GM23338 (cell line): ENCODE measurements around the gene PLBD1. TPM values are rescaled to one million over a fixed set of nuclear protein-coding genes. Genes with fewer than 3 reads are reported as not detected.

ENCODE experiments used
- ATAC-seq: fragments of 200-7000 bp; cut with Tn5 transposase; 3 replicates; pipeline ENCODE4 v1.9.1; 2020
- DNase-seq: peaks from one replicate; pipeline ENCODE4 v3.0.0-alpha.2; 2015; ENCODE audit warnings: low spot score
- H2AFZ ChIP-seq: fragments of 200-600 bp; sonication (generic); 2 replicates; pipeline ENCODE4 v1.8.0; 2016; ENCODE audit warnings: antibody characterized with exemption, mild to moderate bottlenecking, moderate library complexity
- H3F3A ChIP-seq: fragments of 200-600 bp; sonication (generic); replicated peaks from 2 replicates; pipeline ENCODE4 v1.8.0; 2017; ENCODE audit warnings: antibody characterized with exemption, mixed run types, low read depth
- H3K27ac ChIP-seq: fragments of 200-600 bp; sonication (generic); 2 replicates; pipeline ENCODE4 v1.6.1; 2016; ENCODE audit warnings: low read depth
- H3K27me3 ChIP-seq: fragments of 200-600 bp; sonication (generic); 2 replicates; pipeline ENCODE4 v1.8.0; 2016; ENCODE audit warnings: mild to moderate bottlenecking, mixed run types, moderate library complexity; ENCODE audit not compliant: insufficient read depth
- H3K36me3 ChIP-seq: fragments of 200-600 bp; sonication (generic); 2 replicates; pipeline ENCODE4 v1.8.0; 2016; ENCODE audit warnings: mild to moderate bottlenecking; ENCODE audit not compliant: insufficient read depth
- H3K4me1 ChIP-seq: fragments of 200-600 bp; sonication (generic); 2 replicates; pipeline ENCODE4 v1.8.0; 2016; ENCODE audit warnings: mild to moderate bottlenecking, moderate library complexity; ENCODE audit not compliant: insufficient read depth
- H3K4me2 ChIP-seq: fragments of 200-600 bp; sonication (generic); 2 replicates; pipeline ENCODE4 v1.7.1; 2017; ENCODE audit warnings: mixed run types
- H3K4me3 ChIP-seq: fragments of 200-600 bp; sonication (generic); 2 replicates; pipeline ENCODE4 v1.6.1; 2016; ENCODE audit warnings: mixed run types
- H3K79me2 ChIP-seq: fragments of 200-600 bp; sonication (generic); replicated peaks from 2 replicates; pipeline ENCODE4 v1.8.0; 2017; ENCODE audit warnings: mild to moderate bottlenecking; ENCODE audit not compliant: insufficient read depth
- H3K9me2 ChIP-seq: fragments of 200-600 bp; sonication (generic); 2 replicates; pipeline ENCODE4 v1.8.0; 2017; ENCODE audit not compliant: insufficient read depth
- H4K20me1 ChIP-seq: fragments of 200-600 bp; sonication (generic); replicated peaks from 2 replicates; pipeline ENCODE4 v1.8.0; 2017; ENCODE audit warnings: mild to moderate bottlenecking; ENCODE audit not compliant: insufficient read depth
- H3K27ac Mint-ChIP-seq: 2 replicates; pipeline ENCODE4 v1.8.0; 2020; ENCODE audit warnings: inconsistent platforms, mild to moderate bottlenecking, moderate library complexity, mixed read lengths
- H3K27me3 Mint-ChIP-seq: 3 replicates; pipeline ENCODE4 v1.8.0; 2022; ENCODE audit warnings: low read depth, mild to moderate bottlenecking, moderate library complexity, mixed read lengths, inconsistent platforms; ENCODE audit not compliant: insufficient read depth, poor library complexity
- H3K36me3 Mint-ChIP-seq: 3 replicates; pipeline ENCODE4 v1.8.0; 2021; ENCODE audit warnings: low read depth, mild to moderate bottlenecking, inconsistent platforms, moderate library complexity, mixed read lengths
- H3K4me1 Mint-ChIP-seq: 3 replicates; pipeline ENCODE4 v1.8.0; 2020; ENCODE audit warnings: mild to moderate bottlenecking, inconsistent platforms, mixed read lengths
- H3K4me3 Mint-ChIP-seq: 3 replicates; pipeline ENCODE4 v1.8.0; 2021; ENCODE audit warnings: moderate library complexity, mild to moderate bottlenecking, inconsistent platforms, mixed read lengths
- H3K9me3 Mint-ChIP-seq: 3 replicates; pipeline ENCODE4 v1.8.0; 2020; ENCODE audit warnings: moderate library complexity, mild to moderate bottlenecking, inconsistent platforms, mixed read lengths
- CREB1 ChIP-seq: fragments of 250-450 bp; sonication (Bioruptor Pico); IDR thresholded peaks from 2 replicates; pipeline ENCODE4 v1.5.0; 2020; ENCODE audit warnings: low read depth, mild to moderate bottlenecking, moderate library complexity
- JUNB ChIP-seq: IDR thresholded peaks from one replicate; pipeline ENCODE4 v1.6.1; 2016; ENCODE audit warnings: antibody characterized with exemption; ENCODE audit not compliant: unreplicated experiment
- NANOG ChIP-seq: IDR thresholded peaks from 2 replicates; pipeline ENCODE4 v1.6.1; 2016; ENCODE audit warnings: antibody characterized with exemption, borderline replicate concordance
- POLR2AphosphoS5 ChIP-seq: IDR thresholded peaks from 2 replicates; pipeline ENCODE4 v1.6.1; 2016; ENCODE audit warnings: antibody characterized with exemption, low read depth
- ZNF114 ChIP-seq: fragments of 250-450 bp; sonication (Bioruptor Pico); IDR thresholded peaks from 2 replicates; pipeline ENCODE4 v1.5.0; 2020; ENCODE audit warnings: mild to moderate bottlenecking, moderate library complexity
- ZNF331 ChIP-seq: fragments of 250-450 bp; sonication (Bioruptor Pico); IDR thresholded peaks from 2 replicates; pipeline ENCODE4 v1.5.0; 2020; ENCODE audit warnings: low read depth, mild to moderate bottlenecking, moderate library complexity
- polyA plus RNA-seq: library from polyadenylated mRNA; unstranded; fragments of >200 nt; fragmentation: Nextera tagmentation; extraction: Ambion mirVana; gene quantifications from 2 replicates; pipeline ENCODE4 v1.2.1, GENCODE V29; 2016
- total RNA-seq: library from RNA; depleted of rRNA; stranded (reverse); fragments of >200 nt; shearing (Covaris generic); gene quantifications from 2 replicates; pipeline ENCODE4 v1.2.3, GENCODE V29; 2014
- TF ChIP-seq, protein P1 (sequence below), 2 experiments: fragments of 200-600 bp in 1 of 2; sonication (generic) in 1 of 2; conservative IDR thresholded peaks; 2 replicates each; pipeline versions ENCODE4 v1.5.1 to v1.6.1; 2016 to 2017; ENCODE audit warnings: antibody characterized with exemption in 2 of 2, low read depth in 2 of 2, mild to moderate bottlenecking in 2 of 2, moderate library complexity in 1 of 2
- TF ChIP-seq, protein P2 (sequence below): IDR thresholded peaks from one replicate; pipeline ENCODE4 v1.6.1; 2018; ENCODE audit warnings: antibody characterized with exemption; ENCODE audit not compliant: unreplicated experiment
- TF ChIP-seq, protein P3 (sequence below): IDR thresholded peaks from 2 replicates; pipeline ENCODE4 v1.6.1; 2016; ENCODE audit warnings: antibody characterized with exemption
- TF ChIP-seq, protein P4 (sequence below): fragments of 250-450 bp; sonication (Bioruptor Pico); IDR thresholded peaks from 2 replicates; pipeline ENCODE4 v1.5.0; 2020; ENCODE audit warnings: mild to moderate bottlenecking, moderate library complexity

The PLBD1 gene
- total and polyA plus RNA-seq, 2 experiments from 2014 or later, result 10.2 to 16.3 TPM

DNA sequence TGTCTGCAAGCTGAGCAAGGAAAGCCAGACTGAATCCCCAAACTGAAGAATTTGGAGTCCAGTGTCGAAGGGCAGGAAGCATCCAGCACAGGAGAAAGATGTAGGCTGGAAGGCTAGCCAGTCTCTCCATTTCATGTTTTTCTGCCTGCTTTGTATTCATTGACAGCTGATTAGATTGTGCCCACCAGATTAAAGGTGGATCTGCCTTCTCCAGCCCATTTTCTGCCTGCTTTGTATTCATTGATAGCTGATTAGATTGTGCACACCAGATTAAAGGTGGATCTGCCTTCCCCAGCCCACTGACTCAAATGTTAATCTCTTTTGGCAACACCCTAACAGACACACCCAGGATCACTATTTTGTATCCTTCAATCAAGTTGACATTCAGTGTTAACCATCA is 85.3 kb downstream of the PLBD1 start:
- TF ChIP-seq ZNF331 (CRISPR knock-in tag), result no peak
- TF ChIP-seq, protein P1, sequence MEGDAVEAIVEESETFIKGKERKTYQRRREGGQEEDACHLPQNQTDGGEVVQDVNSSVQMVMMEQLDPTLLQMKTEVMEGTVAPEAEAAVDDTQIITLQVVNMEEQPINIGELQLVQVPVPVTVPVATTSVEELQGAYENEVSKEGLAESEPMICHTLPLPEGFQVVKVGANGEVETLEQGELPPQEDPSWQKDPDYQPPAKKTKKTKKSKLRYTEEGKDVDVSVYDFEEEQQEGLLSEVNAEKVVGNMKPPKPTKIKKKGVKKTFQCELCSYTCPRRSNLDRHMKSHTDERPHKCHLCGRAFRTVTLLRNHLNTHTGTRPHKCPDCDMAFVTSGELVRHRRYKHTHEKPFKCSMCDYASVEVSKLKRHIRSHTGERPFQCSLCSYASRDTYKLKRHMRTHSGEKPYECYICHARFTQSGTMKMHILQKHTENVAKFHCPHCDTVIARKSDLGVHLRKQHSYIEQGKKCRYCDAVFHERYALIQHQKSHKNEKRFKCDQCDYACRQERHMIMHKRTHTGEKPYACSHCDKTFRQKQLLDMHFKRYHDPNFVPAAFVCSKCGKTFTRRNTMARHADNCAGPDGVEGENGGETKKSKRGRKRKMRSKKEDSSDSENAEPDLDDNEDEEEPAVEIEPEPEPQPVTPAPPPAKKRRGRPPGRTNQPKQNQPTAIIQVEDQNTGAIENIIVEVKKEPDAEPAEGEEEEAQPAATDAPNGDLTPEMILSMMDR (conservative IDR thresholded peaks at IDR 0.05; ENCODE audit: low read depth in 2 of 2), result no peak
- TF ChIP-seq, protein P2, sequence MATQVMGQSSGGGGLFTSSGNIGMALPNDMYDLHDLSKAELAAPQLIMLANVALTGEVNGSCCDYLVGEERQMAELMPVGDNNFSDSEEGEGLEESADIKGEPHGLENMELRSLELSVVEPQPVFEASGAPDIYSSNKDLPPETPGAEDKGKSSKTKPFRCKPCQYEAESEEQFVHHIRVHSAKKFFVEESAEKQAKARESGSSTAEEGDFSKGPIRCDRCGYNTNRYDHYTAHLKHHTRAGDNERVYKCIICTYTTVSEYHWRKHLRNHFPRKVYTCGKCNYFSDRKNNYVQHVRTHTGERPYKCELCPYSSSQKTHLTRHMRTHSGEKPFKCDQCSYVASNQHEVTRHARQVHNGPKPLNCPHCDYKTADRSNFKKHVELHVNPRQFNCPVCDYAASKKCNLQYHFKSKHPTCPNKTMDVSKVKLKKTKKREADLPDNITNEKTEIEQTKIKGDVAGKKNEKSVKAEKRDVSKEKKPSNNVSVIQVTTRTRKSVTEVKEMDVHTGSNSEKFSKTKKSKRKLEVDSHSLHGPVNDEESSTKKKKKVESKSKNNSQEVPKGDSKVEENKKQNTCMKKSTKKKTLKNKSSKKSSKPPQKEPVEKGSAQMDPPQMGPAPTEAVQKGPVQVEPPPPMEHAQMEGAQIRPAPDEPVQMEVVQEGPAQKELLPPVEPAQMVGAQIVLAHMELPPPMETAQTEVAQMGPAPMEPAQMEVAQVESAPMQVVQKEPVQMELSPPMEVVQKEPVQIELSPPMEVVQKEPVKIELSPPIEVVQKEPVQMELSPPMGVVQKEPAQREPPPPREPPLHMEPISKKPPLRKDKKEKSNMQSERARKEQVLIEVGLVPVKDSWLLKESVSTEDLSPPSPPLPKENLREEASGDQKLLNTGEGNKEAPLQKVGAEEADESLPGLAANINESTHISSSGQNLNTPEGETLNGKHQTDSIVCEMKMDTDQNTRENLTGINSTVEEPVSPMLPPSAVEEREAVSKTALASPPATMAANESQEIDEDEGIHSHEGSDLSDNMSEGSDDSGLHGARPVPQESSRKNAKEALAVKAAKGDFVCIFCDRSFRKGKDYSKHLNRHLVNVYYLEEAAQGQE, result no peak
- no peak for TF ChIP-seq ZNF114 (CRISPR knock-in tag)
- TF ChIP-seq POLR2AphosphoS5, result no peak
- no peak for TF ChIP-seq NANOG
- TF ChIP-seq, protein P3, sequence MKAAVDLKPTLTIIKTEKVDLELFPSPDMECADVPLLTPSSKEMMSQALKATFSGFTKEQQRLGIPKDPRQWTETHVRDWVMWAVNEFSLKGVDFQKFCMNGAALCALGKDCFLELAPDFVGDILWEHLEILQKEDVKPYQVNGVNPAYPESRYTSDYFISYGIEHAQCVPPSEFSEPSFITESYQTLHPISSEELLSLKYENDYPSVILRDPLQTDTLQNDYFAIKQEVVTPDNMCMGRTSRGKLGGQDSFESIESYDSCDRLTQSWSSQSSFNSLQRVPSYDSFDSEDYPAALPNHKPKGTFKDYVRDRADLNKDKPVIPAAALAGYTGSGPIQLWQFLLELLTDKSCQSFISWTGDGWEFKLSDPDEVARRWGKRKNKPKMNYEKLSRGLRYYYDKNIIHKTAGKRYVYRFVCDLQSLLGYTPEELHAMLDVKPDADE, result no peak
- TF ChIP-seq, protein P4, sequence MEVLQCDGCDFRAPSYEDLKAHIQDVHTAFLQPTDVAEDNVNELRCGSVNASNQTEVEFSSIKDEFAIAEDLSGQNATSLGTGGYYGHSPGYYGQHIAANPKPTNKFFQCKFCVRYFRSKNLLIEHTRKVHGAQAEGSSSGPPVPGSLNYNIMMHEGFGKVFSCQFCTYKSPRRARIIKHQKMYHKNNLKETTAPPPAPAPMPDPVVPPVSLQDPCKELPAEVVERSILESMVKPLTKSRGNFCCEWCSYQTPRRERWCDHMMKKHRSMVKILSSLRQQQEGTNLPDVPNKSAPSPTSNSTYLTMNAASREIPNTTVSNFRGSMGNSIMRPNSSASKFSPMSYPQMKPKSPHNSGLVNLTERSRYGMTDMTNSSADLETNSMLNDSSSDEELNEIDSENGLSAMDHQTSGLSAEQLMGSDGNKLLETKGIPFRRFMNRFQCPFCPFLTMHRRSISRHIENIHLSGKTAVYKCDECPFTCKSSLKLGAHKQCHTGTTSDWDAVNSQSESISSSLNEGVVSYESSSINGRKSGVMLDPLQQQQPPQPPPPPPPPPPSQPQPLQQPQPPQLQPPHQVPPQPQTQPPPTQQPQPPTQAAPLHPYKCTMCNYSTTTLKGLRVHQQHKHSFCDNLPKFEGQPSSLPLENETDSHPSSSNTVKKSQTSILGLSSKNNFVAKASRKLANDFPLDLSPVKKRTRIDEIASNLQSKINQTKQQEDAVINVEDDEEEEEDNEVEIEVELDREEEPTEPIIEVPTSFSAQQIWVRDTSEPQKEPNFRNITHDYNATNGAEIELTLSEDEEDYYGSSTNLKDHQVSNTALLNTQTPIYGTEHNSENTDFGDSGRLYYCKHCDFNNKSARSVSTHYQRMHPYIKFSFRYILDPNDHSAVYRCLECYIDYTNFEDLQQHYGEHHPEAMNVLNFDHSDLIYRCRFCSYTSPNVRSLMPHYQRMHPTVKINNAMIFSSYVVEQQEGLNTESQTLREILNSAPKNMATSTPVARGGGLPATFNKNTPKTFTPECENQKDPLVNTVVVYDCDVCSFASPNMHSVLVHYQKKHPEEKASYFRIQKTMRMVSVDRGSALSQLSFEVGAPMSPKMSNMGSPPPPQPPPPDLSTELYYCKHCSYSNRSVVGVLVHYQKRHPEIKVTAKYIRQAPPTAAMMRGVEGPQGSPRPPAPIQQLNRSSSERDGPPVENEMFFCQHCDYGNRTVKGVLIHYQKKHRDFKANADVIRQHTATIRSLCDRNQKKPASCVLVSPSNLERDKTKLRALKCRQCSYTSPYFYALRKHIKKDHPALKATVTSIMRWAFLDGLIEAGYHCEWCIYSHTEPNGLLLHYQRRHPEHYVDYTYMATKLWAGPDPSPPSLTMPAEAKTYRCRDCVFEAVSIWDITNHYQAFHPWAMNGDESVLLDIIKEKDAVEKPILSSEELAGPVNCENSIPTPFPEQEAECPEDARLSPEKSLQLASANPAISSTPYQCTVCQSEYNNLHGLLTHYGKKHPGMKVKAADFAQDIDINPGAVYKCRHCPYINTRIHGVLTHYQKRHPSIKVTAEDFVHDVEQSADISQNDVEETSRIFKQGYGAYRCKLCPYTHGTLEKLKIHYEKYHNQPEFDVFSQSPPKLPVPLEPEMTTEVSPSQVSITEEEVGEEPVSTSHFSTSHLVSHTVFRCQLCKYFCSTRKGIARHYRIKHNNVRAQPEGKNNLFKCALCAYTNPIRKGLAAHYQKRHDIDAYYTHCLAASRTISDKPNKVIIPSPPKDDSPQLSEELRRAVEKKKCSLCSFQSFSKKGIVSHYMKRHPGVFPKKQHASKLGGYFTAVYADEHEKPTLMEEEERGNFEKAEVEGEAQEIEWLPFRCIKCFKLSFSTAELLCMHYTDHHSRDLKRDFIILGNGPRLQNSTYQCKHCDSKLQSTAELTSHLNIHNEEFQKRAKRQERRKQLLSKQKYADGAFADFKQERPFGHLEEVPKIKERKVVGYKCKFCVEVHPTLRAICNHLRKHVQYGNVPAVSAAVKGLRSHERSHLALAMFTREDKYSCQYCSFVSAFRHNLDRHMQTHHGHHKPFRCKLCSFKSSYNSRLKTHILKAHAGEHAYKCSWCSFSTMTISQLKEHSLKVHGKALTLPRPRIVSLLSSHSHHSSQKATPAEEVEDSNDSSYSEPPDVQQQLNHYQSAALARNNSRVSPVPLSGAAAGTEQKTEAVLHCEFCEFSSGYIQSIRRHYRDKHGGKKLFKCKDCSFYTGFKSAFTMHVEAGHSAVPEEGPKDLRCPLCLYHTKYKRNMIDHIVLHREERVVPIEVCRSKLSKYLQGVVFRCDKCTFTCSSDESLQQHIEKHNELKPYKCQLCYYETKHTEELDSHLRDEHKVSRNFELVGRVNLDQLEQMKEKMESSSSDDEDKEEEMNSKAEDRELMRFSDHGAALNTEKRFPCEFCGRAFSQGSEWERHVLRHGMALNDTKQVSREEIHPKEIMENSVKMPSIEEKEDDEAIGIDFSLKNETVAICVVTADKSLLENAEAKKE, result no peak
- TF ChIP-seq CREB1 (CRISPR knock-in tag), result no peak
- TF ChIP-seq JUNB, result no peak
- H3K9me2 ChIP-seq, result 0 out of 2 replicates have a peak, but pooled peaks cover 4% of the 10 kb centered on the region
- DNase-seq (no peak), ATAC-seq (no peak)
- H3K79me2 ChIP-seq, result no peaks in the 10 kb centered on the region
- H3K27ac ChIP-seq, result no peak overlapping the region
- Mint-ChIP-seq H3K27me3 (peaks cover 3% of the 10 kb centered on the region), H3K4me1 (no peaks in the 10 kb centered on the region), H3K9me3 (no peaks in the 10 kb centered on the region; the same call in 2 of the 3 replicates), H3K36me3 (peaks cover 84% of the 10 kb centered on the region), H3K4me3 (no peak overlapping the region), H3K27ac (no peak overlapping the region)
- no peaks in the 10 kb centered on the region for H3K27me3 ChIP-seq
- no peaks in the 10 kb centered on the region for H4K20me1 ChIP-seq
- H3K36me3 ChIP-seq, result peaks cover 52% of the 10 kb centered on the region
- H3K4me2 ChIP-seq, result no peak overlapping the region
- no peak overlapping the region for H2AFZ ChIP-seq
- no peaks in the 10 kb centered on the region for H3F3A ChIP-seq
- no peak overlapping the region for H3K4me3 ChIP-seq
- H3K4me1 ChIP-seq, result no peaks in the 10 kb centered on the region
